Measurements from ENCODE around the gene S1PR3.
A peak's percentile ranks its signal among the peaks of the same experiment; 100 is the strongest.
"Not testable (repeated sequence)": the region's sequence is repeated elsewhere in the genome, so short reads cannot be mapped to it uniquely, and the experiment has no call there.

The S1PR3 gene

GRCh38 chr9:88991066-88992034 lies at the start of gene S1PR3:
TSS of gene S1PR3 (plus strand) at chr9:88991468. CDS start at chr9:89001201, 9,733 bp downstream.
- DNase-seq (ENCODE audit: low read depth) = no peak

GRCh38 chr9:88941586-88941985 lies 49.7 kb upstream of the S1PR3 start:
- not testable (repeated sequence) for DNase-seq (ENCODE audit: low read depth)

GRCh38 chr9:88942411-88942810 lies 48.9 kb upstream of the S1PR3 start:
- DNase-seq (ENCODE audit: low read depth) = no peak

GRCh38 chr9:88945636-88946333 lies 45.5 kb upstream of the S1PR3 start:
- DNase-seq (ENCODE audit: low read depth) = no peak

- DNase-seq (ENCODE audit: low read depth) = peak; percentile 78
These were observed 43.4 kb upstream of the S1PR3 start for GRCh38 chr9:88947581-88948573.

- peak; percentile 27 for DNase-seq (ENCODE audit: low read depth)
These were observed 41.8 kb upstream of the S1PR3 start for GRCh38 chr9:88949425-88949824.

- DNase-seq (ENCODE audit: low read depth) = peak; percentile 21
These were observed 41.3 kb upstream of the S1PR3 start for GRCh38 chr9:88949961-88950340.

- DNase-seq (ENCODE audit: low read depth) = peak; percentile 89
These were observed 40.7 kb upstream of the S1PR3 start for GRCh38 chr9:88950341-88951154.

GRCh38 chr9:88951155-88951542 lies 40.1 kb upstream of the S1PR3 start:
- no peak for DNase-seq (ENCODE audit: low read depth)

GRCh38 chr9:88952086-88952615 lies 39.1 kb upstream of the S1PR3 start:
- DNase-seq (ENCODE audit: low read depth) = no peak

GRCh38 chr9:88952976-88953375 lies 38.3 kb upstream of the S1PR3 start:
- no peak for DNase-seq (ENCODE audit: low read depth)

- DNase-seq (ENCODE audit: low read depth) = peak; percentile 60
These were observed 37.8 kb upstream of the S1PR3 start for GRCh38 chr9:88953381-88954029.

GRCh38 chr9:88954066-88954465 lies 37.2 kb upstream of the S1PR3 start:
- DNase-seq (ENCODE audit: low read depth) = peak; percentile 40

- DNase-seq (ENCODE audit: low read depth) = no peak
These were observed 33.7 kb upstream of the S1PR3 start for GRCh38 chr9:88957526-88957925.

- DNase-seq (ENCODE audit: low read depth) = no peak
These were observed 31.4 kb upstream of the S1PR3 start for GRCh38 chr9:88959727-88960469.

- DNase-seq (ENCODE audit: low read depth) = no peak
These were observed 30.6 kb upstream of the S1PR3 start for GRCh38 chr9:88960632-88961031.

- no peak for DNase-seq (ENCODE audit: low read depth)
These were observed 25.8 kb upstream of the S1PR3 start for GRCh38 chr9:88965473-88965872.

GRCh38 chr9:88966894-88967676 lies 24.2 kb upstream of the S1PR3 start:
- DNase-seq (ENCODE audit: low read depth) = no peak

GRCh38 chr9:88968799-88969198 lies 22.5 kb upstream of the S1PR3 start:
- DNase-seq (ENCODE audit: low read depth) = no peak
